ENCODE results near the gene REEP6.
"Not testable (repeated sequence)": the region's sequence is repeated elsewhere in the genome, so short reads cannot be mapped to it uniquely, and the experiment has no call there.

REEP6 gene

DNA sequence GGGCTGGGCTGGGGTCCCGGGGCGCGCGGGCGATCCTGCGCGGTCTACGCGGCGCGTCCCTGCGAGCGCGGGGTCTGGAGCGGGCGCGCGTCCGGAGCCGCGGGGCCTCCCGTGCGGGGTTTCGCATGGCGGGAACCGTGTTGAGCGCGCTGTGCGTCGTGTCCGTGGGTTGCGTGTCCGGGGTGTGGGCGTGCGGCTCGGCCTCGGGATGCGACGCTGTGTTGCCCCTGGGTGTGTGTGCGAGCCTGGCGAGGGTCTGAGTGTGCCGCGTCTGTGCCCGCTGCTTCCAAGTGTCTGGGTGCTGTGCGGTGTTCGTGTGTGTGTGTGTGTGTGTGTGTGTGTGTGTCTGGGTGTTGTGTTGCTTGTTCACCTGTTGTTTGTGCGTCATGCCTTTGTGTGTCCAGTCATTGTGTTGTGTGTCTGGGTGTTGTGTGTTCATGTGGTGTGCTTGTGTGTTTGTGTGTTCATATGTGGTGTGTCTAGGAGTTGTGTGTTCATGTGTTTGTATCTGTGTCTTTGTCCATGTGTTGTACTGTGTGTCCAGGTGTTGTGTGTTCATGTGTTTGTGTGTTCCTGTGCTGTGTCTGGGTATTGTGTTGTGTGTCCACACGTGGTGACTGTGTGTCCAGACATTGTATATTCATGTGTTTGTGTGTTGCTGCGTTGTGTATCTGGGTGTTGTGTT, 33.4 kb downstream of the REEP6 start:
- no peak for DNase-seq (ENCODE audit: low spot score)

GRCh38 chr19:1524972-1525325, 34.0 kb downstream of the REEP6 start:
- DNase-seq (ENCODE audit: low spot score) = no peak

- DNase-seq (ENCODE audit: low spot score) = no peak
Measured at GRCh38 chr19:1525343-1525742, 34.4 kb downstream of the REEP6 start.

- no peak for DNase-seq (ENCODE audit: low spot score)
Measured at GRCh38 chr19:1526066-1526778, 35.2 kb downstream of the REEP6 start.

GRCh38 chr19:1526979-1527649, 36.1 kb downstream of the REEP6 start:
- DNase-seq (ENCODE audit: low spot score) = no peak

- no peak for DNase-seq (ENCODE audit: low spot score)
Measured at GRCh38 chr19:1527650-1528309, 36.8 kb downstream of the REEP6 start.

GRCh38 chr19:1528596-1529429, 37.8 kb downstream of the REEP6 start:
- no peak for DNase-seq (ENCODE audit: low spot score)

- no peak for DNase-seq (ENCODE audit: low spot score)
Measured at GRCh38 chr19:1529430-1529816, 38.4 kb downstream of the REEP6 start.

DNA sequence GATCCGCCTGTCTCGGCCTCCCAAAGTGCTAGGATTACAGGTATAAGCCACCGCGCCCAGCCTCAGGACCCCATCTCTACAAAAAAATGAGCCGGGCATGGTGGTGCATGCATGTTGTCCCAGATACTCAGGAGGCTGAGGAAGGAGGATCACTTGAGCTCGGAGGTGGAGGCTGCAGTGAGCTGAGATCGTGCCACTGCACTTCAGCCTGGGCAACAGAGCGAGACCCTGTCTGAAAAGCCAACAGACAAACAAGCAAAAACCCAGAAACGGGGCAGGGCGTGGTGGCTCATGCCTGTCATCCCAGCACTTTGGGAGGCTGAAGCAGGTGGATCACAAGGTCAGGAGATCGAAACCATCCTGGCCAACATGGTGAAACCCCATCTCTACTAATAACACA, 39.9 kb downstream of the REEP6 start:
- DNase-seq (ENCODE audit: low spot score) = not testable (repeated sequence)

DNA sequence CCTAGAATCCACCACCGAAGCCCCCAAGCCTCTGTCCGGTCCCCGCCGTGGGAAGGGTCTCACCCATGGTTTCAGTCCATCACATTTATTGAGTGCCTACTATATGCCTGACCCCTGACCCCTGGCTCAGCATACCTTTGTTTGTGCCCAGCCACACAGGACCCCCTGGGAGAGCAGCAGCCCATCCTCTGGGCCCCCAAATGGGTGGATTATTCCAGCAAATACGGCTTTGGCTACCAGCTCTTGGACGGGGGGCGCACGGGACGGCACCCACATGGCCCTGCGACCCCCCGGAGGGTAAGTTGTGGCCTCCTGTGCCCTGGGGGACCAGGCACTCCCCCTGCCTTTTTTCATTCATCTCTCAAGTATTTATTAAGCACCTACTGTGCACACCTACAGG, 40.6 kb downstream of the REEP6 start:
- no peak for DNase-seq (ENCODE audit: low spot score)

DNA sequence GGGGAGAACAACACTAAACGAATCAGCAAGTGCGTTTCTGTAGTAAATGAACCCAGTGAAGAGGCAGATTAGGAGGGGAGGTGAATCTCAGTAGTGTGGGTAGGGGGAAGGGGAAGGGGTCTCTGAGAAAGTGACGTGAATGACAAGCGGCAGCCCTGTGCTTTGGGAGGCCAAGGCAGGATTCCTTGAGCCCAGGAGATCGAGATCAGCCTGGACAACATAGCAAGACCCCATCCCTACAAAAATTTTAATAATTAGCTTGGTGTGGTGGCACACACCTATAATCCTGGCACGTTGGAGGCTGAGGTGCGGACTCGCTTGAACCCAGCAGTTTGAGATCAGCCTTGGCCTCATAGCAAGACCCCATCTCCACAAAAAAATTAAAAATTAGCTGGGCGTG, 41.0 kb downstream of the REEP6 start:
- DNase-seq (ENCODE audit: low spot score) = no peak

DNA sequence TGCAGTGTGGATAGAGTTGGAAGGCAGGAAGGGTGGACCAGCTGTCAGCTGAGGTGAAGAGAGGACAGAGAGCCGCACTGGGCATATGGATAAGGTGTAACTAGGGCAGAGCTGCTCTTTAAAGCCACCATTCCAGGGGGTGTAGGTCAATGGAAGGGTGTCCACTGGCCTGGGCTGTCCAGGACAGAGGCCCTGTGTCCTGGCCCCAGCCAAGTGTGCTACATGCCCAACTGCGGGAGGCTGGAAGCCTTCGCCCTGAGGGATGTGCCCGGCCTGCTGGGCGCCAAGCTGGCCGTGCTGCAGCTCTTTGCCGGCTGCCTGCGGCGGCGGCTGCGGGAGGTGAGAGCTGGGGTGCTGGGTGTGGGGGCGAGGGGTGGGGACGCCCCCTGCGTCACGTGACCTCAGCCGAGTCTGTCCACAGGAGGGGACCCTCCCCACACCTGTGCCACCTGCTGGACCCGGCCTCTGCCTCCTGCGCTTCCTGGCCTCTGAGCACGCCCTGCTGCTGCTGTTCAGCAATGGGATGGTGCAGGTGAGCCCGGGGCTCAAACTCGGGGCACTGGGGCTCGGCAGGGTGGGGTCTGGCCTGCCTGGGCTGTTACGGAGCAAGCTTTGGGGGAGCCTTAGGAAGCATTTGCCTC, 42.6 kb downstream of the REEP6 start:
- DNase-seq (ENCODE audit: low spot score) = no peak

GRCh38 chr19:1534972-1535371, 44.0 kb downstream of the REEP6 start:
- no peak for DNase-seq (ENCODE audit: low spot score)

DNA sequence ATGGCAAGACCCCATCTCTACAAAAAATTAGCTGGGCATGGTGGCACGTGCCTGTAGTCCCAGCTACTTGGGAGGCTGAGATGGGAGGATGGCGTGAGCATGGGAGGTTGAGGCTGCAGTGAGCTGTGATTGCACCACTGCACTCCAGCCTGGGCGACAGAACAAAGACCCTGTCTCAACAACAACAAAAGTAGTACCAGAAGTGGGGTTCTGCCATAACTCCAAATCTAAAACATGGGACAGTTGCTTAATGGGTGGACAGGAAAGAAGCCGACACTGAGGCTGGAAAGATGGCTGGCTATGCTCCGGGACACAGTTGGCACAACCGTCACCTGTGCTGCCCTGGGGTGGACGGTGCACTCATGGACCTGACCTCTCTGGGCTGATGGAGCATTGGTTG, 44.7 kb downstream of the REEP6 start:
- not testable (repeated sequence) for DNase-seq (ENCODE audit: low spot score)

- no peak for DNase-seq (ENCODE audit: low spot score)
Measured at GRCh38 chr19:1538978-1539377, 48.0 kb downstream of the REEP6 start.

DNA sequence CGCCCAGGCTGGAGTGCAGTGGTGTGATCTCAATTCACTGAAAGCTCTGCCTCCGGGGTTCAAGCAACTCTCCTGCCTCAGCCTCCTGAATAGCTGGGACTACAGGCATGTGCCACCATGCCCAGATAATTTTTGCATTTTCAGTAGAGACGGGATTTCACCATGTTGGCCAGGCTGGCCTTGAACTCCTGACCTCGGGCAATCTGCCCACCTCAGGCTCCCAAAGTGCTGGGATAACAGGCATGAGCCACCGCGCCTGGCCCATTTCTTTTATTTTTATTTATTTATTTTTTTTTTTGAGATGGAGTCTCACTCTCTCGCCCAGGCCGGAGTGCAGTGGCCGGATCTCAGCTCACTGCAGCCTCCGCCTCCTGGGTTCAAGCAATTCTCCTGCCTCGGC, 48.8 kb downstream of the REEP6 start:
- DNase-seq (ENCODE audit: low spot score) = not testable (repeated sequence)

GRCh38 chr19:1540365-1540925, 49.5 kb downstream of the REEP6 start:
- DNase-seq (ENCODE audit: low spot score) = no peak
